ENCODE data around the gene MRGPRE. TPM values are rescaled to one million over a fixed set of nuclear protein-coding genes. Genes with fewer than 3 reads are reported as not detected.

The MRGPRE gene
- total RNA-seq, 4 donors from 2014 or later = not detected

DNA sequence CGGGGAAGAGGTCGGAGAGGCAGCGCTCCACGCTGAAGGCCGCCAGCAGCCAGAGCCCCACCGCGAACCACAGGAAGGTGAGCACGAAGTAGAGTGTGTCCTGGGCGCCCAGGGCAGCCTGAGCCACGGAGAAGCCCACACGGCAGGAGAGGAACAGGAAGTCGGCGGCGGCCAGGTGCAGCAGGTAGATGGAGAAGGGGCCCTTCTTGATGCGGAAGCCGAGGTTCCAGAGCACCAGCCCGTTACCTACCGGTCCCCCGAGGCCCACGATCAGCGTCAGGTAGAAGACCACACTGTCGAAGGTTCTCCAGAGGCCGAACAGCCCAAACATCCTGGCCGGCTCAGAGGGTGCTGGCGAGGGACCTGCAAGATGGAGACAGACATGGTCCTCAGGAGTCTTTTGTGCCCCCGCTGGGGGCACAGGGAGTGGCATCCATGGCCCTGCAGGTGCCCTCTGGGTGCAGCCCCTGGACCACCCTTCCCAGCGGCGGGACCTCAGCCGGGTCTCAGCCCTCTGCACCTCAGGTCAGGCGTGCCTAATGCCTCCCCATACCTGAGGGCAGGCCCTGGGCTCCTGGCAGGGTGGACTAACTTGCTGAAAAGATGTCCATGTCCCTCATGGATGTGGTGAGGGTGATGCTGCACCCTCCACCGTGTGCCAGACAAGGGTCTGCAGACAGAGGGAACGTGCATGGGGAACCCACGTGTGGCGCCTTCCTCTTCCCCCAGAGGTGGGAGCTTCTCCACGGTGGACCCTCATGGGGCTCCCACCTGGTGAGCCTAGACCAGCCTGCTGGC lies 13.5 kb downstream of the MRGPRE start, which contains the start of gene MRGPRG:
MRGPRG (minus strand) TSS at position 331 of the 798 bp plus-strand sequence; CDS start at position 331, 0 bp downstream.
- H3K4me3 ChIP-seq (ENCODE audit: low read depth, poor library complexity, severe bottlenecking) = no peak within 1 kb of the TSS
- TF ChIP-seq, protein P1, sequence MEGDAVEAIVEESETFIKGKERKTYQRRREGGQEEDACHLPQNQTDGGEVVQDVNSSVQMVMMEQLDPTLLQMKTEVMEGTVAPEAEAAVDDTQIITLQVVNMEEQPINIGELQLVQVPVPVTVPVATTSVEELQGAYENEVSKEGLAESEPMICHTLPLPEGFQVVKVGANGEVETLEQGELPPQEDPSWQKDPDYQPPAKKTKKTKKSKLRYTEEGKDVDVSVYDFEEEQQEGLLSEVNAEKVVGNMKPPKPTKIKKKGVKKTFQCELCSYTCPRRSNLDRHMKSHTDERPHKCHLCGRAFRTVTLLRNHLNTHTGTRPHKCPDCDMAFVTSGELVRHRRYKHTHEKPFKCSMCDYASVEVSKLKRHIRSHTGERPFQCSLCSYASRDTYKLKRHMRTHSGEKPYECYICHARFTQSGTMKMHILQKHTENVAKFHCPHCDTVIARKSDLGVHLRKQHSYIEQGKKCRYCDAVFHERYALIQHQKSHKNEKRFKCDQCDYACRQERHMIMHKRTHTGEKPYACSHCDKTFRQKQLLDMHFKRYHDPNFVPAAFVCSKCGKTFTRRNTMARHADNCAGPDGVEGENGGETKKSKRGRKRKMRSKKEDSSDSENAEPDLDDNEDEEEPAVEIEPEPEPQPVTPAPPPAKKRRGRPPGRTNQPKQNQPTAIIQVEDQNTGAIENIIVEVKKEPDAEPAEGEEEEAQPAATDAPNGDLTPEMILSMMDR (IDR thresholded peaks at IDR 0.05) = no peak
- no peak for TF ChIP-seq POLR2A (IDR thresholded peaks at IDR 0.05)
- DNase-seq (ENCODE audit: low spot score in 2 of 2) = peak in 1 of 2 donors; percentile 72
- 78 to 80% methylated on average over 25 to 34 of the region's 35 CpGs for WGBS, 2 donors
- intact Hi-C loops (cut with DNase I; ENCODE audit: low total_unique reads) = loop anchor here (5.0 to 10.0 kb wide), 2 partner anchors 114 to 181 kb away; no protein-coding TSS in a partner anchor

GRCh38 chr11:3217818-3218482 lies 14.3 kb downstream of the MRGPRE start:
- H3K4me3 ChIP-seq (ENCODE audit: low read depth, poor library complexity, severe bottlenecking) = no peak overlapping the region
- TF ChIP-seq, protein P1 (IDR thresholded peaks at IDR 0.05) = no peak
- TF ChIP-seq POLR2A (IDR thresholded peaks at IDR 0.05) = no peak
- WGBS, 2 donors = 86 to 89% methylated on average over 39 to 44 of the region's 49 CpGs
- DNase-seq (ENCODE audit: low spot score in 2 of 2) = peak in 1 of 2 donors; percentile 78
- intact Hi-C loops (cut with DNase I; ENCODE audit: low total_unique reads) = loop anchor here (5.0 to 10.0 kb wide), 2 partner anchors 113 to 181 kb away; no protein-coding TSS in a partner anchor

- WGBS, 2 donors = 67 to 71% methylated on average over 11 of the region's 11 CpGs
- intact Hi-C loops (cut with DNase I; ENCODE audit: low total_unique reads) = loop anchor here (5.0 to 10.0 kb wide), 2 partner anchors 111 to 179 kb away; no protein-coding TSS in a partner anchor
- no peak for DNase-seq (ENCODE audit: low spot score in 2 of 2)
- H3K4me3 ChIP-seq (ENCODE audit: low read depth, poor library complexity, severe bottlenecking) = no peak overlapping the region
- TF ChIP-seq, protein P1 (IDR thresholded peaks at IDR 0.05) = no peak
- TF ChIP-seq POLR2A (IDR thresholded peaks at IDR 0.05) = no peak
These were observed 16.1 kb downstream of the MRGPRE start for GRCh38 chr11:3216027-3216525.

DNA sequence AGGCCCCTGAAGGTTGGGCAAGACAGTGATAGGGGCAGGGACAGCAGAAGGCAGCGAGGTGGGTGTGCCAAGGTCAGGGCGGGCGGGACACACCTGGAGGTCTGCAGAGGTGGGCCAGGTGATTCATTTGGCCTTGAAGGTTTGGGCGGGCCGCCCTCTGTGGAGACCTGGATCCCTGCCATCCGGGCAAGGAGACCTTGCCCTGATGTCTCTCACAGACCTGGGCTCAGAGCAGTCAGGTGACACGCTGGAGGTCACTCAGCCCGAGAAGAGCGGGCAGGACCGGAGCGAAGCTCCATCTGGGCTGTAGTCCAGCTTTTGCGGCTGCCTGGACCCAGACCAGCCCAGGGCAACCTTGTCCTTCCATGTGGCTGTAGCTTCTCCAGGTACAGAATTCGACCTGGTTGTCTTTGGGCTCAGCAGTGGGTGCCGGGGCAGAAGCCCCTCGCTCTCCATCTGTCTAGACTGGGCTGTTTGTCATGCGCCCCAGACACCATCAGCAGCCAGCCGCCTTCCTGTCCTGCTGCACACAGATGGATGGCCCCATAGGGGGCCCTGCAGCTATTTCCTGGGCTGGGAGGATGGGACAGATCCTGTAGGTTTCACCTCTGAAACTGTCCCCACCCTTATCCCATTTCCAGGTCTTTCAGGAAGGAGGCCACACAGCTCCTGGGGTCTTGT lies 16.7 kb downstream of the MRGPRE start:
- DNase-seq (ENCODE audit: low spot score in 2 of 2) = no peak
- intact Hi-C loops (cut with DNase I; ENCODE audit: low total_unique reads) = loop anchor here (5.0 to 10.0 kb wide), 2 partner anchors 111 to 178 kb away; no protein-coding TSS in a partner anchor
- TF ChIP-seq, protein P1 (IDR thresholded peaks at IDR 0.05) = no peak
- TF ChIP-seq POLR2A (IDR thresholded peaks at IDR 0.05) = no peak
- H3K4me3 ChIP-seq (ENCODE audit: low read depth, poor library complexity, severe bottlenecking) = no peak overlapping the region
- 74 to 76% methylated on average over 15 of the region's 17 CpGs for WGBS, 2 donors

DNA sequence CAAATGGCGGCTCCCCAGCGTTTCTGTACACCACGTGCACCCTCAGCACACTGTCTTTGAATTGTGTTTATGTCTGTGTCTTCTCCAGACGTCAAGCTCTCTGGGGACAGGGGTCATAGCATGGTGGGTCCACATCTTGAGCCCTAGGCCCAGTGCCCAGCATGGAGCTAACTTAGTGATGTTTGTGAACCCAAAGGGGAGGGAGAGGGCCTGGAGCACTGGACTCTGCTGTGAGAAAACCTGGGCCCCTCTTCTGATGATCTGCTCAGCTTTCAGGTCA lies 17.9 kb downstream of the MRGPRE start:
- 79 to 90% methylated on average over 4 of the region's 4 CpGs for WGBS, 2 donors
- H3K4me3 ChIP-seq (ENCODE audit: low read depth, poor library complexity, severe bottlenecking) = no peak overlapping the region
- DNase-seq (ENCODE audit: low spot score in 2 of 2) = no peak
- TF ChIP-seq, protein P1 (IDR thresholded peaks at IDR 0.05) = no peak
- TF ChIP-seq POLR2A (IDR thresholded peaks at IDR 0.05) = no peak
- intact Hi-C loops (cut with DNase I; ENCODE audit: low total_unique reads) = loop anchor here (10.0 kb wide), 1 partner anchor 110 kb away; no protein-coding TSS in a partner anchor

All from lower leg skin (tissue), 4 donors.